ENCODE measurements around the gene C2CD4D.

The C2CD4D gene

DNA sequence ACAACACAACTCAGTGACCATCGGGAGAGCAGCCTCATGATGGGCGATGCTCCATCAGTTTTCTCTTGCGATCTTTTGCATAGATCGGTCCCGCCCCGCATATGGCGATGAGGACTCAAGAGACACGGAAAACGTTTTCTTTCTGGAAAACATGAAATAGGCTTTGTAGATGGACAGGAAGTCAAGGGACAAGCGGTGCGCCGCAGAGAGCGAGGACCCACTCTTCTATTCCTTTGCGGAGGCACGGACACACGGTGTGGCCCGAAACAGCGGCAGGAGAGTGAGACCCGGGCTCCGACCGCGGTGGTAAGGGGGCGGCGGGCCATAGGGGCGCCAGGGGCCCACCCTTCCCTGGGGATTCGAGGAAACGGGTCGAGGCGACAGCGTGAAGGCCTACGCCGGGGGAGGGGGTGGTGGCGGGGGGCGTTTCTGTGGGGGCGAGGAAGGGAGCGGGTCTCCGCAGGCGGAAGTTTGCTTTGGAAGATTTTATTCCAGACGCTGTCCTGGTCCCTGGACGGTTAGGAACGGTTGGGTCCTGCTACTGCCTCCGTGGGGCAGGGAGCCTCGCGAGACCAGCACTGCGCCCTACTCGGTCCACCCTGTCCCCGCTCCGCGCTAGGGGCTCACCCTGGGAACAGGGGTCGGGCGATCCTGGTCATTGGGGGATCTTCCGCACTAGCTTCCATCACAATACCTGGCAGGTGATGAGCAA is 48.5 kb downstream of the C2CD4D start:
- no peak for DNase-seq (ENCODE audit: extremely low read depth in 1 of 2, low read depth in 1 of 2)

GRCh38 chr1:151790071-151790939 is 49.3 kb downstream of the C2CD4D start, which contains the start of gene TDRKH:
Gene TDRKH, minus strand, starts transcription at chr1:151790500. Its CDS starts 7,478 bp downstream, at chr1:151783022.
- peak; percentile 97 to 99 for DNase-seq (ENCODE audit: extremely low read depth in 1 of 2, low read depth in 1 of 2)

All from stimulated activated CD8-positive, alpha-beta memory T cell treated with anti-CD3 and anti-CD28 coated beads, Interleukin-7, amount 100 ng/mL, for 48 hours (primary cell).